GM12891 (cell line): ENCODE results near the gene SLC39A7.

ENCODE experiments used
- POLR2A ChIP-seq: IDR thresholded peaks from 2 replicates; pipeline ENCODE4 v1.6.1; 2011; ENCODE audit warnings: low read depth, low read length, control low read depth
- POLR2AphosphoS5 ChIP-seq: IDR thresholded peaks from 2 replicates; pipeline ENCODE4 v1.6.1; 2011; ENCODE audit warnings: low read depth, low read length, control low read depth
- SPI1 ChIP-seq: IDR thresholded peaks from 2 replicates; pipeline ENCODE4 v1.6.1; 2011; ENCODE audit warnings: low read depth, low read length, control low read depth
- TAF1 ChIP-seq: IDR thresholded peaks from 2 replicates; pipeline ENCODE4 v1.6.1; 2011; ENCODE audit warnings: low read depth, low read length, control low read depth

GRCh38 chr6:33156561-33156960 is 44.1 kb upstream of the SLC39A7 start:
- TF ChIP-seq POLR2A: no peak
- no peak for TF ChIP-seq POLR2AphosphoS5
- no peak for TF ChIP-seq TAF1
- no peak for TF ChIP-seq SPI1
